ENCODE results near the gene PPP1R13B.
"Not testable (repeated sequence)": the region's sequence is repeated elsewhere in the genome, so short reads cannot be mapped to it uniquely, and the experiment has no call there.

Gene PPP1R13B, protein sequence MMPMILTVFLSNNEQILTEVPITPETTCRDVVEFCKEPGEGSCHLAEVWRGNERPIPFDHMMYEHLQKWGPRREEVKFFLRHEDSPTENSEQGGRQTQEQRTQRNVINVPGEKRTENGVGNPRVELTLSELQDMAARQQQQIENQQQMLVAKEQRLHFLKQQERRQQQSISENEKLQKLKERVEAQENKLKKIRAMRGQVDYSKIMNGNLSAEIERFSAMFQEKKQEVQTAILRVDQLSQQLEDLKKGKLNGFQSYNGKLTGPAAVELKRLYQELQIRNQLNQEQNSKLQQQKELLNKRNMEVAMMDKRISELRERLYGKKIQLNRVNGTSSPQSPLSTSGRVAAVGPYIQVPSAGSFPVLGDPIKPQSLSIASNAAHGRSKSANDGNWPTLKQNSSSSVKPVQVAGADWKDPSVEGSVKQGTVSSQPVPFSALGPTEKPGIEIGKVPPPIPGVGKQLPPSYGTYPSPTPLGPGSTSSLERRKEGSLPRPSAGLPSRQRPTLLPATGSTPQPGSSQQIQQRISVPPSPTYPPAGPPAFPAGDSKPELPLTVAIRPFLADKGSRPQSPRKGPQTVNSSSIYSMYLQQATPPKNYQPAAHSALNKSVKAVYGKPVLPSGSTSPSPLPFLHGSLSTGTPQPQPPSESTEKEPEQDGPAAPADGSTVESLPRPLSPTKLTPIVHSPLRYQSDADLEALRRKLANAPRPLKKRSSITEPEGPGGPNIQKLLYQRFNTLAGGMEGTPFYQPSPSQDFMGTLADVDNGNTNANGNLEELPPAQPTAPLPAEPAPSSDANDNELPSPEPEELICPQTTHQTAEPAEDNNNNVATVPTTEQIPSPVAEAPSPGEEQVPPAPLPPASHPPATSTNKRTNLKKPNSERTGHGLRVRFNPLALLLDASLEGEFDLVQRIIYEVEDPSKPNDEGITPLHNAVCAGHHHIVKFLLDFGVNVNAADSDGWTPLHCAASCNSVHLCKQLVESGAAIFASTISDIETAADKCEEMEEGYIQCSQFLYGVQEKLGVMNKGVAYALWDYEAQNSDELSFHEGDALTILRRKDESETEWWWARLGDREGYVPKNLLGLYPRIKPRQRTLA

DNA sequence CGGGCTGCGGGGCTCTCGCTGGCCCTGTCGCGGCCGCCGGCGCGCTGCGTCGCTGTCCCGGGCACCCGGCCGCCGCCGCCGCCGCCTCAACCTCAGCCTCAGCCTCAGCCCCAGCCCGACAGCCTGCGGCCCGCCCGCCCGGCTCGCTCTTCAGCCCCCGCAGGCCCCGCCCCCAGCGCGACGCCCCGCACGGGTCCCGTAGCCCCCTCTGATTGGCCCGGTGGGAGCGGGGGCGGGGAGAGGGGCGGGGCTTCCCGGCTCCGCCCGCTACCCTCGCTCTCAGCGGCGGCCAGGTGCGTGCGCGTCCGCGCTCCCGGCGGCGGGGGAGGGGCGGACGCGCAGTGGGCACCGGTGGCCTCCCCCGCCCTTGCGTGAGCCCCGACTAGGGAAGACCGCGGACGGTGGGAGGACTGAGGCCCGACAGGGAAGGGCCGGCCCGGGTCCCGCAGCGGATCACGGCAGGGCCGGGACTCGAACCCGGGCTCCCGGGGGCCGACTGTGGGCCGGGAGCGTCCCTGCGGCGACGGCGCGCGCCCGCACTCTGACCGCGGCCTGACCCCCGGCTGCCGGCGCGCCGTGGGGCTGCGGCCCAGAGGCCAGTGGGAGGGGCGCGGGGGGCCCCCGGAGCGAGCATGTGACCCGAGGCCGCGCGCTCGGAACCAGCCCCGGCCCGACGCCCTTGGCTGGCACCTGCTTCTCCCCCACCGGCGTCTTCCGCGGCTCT, at the start of gene PPP1R13B:
PPP1R13B (minus strand) TSS at position 125 of the 724 bp plus-strand sequence. CDS start 268 bp downstream, outside the sequence.
- peak; percentile 93 for DNase-seq

DNA sequence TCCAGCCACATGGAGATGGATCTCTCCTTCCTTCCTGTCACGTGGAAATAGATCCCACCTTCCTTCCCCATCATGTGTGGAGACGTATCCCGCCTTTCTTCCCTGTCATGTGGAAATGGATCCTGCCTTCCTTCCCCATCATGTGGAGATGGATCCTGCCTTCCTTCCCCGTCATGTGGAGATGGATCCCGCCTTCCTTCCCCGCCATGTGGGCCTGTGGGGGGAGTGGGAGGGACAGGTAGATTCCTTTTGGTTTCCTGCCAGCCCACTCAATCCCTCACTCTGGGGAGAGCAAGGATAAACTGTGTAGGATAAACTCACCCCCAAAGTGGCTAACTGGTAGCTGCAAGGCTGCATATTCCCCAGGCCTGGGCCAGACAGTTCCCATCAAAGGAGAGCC, 49.2 kb upstream of the PPP1R13B start:
- no peak for DNase-seq

DNA sequence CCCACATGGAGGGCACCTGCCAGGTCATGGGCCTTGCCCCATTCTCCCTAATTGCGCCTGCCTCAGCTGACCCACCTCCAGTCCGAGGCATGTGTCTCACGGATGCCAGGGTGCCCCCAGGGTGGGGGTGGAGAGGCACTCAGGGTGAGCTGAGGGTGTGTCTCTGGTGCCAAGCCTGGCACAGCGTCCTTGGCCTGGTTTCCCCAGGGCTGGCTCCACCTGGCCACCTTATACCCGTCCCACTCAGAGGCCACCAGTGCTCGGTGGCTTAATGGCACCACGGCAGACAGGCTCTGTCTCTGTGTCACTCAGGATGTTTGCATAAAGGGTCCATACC, 47.3 kb upstream of the PPP1R13B start:
- no peak for DNase-seq

DNA sequence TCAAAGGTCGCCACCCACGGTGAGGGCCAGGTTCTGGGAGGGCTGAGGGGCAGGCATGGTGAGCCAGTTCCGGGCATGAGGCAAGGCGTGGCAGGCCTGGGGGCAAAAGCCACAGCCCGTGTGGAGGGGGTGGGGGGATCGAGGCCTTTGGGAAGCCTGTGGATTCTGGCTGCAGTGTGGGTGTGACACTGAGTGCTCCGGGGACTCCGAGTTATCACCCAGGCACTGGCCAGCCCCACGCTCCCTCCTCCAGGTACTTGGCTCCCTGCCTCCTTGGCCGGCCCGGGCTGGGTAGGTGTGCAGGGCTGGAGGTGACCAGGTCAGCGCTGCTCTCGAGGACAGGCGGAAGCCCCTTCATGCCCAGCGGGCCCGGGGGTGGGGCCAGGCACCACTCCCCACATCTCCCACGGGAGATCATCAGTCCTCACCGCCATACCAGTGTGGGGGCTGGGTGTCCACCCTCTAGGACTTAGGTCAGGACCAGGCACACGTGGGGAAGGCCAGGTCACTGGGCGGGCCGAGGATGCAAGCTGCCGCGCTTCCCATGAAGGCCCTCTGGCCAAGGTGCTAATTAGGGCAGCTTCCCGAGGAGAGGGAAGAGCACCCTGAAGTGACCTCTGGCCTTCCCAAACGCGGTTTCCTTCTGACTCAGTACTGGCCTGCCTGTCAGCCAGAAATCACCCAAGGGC, 46.8 kb upstream of the PPP1R13B start:
- DNase-seq: no peak

DNA sequence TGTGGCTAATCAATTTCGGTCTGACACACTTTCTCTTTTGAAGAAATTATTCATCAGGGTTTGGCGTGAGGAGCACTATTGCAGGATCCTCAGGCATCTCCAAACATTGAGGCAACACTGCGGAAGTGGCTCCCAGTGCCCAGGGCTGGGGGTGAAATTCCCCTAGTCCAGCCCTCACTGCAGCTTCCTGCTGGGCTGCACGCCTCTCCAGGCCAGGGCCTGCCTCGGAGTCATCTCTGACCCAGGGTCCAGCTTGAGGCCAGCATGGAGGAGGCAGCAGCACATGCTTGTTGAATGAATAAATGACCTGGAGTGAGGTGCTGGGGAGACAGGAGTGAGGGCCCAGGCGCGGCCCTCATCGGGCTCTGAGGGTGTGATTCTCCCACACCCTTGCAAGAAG, 44.9 kb upstream of the PPP1R13B start:
- no peak for DNase-seq

DNA sequence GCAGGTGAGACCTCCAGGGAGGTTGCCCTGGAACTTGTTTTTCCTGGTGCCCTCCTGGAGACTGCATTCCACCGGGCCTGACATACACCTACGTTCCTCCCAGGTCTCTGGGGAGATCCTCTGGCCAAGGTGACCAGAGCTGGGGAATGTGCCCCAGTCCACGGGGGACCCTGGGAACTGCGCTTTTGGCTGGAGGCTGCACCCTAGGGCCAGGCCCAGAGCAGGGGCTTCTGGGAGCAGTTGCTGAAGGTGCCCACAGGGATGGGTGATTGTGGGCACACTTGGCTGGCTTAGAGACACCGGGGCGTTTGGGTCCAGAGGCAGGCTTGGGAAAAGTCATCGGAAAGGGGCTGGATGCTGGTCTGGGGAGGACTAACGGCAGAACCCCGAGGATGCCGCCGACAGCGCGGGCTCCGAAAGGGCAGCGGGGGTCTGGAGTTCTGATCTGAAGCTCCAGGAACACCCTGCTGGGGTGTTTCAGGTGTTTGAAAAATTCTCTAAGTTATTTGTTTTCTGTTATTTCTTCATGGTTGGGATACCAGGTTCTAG, 44.4 kb upstream of the PPP1R13B start:
- DNase-seq: no peak

DNA sequence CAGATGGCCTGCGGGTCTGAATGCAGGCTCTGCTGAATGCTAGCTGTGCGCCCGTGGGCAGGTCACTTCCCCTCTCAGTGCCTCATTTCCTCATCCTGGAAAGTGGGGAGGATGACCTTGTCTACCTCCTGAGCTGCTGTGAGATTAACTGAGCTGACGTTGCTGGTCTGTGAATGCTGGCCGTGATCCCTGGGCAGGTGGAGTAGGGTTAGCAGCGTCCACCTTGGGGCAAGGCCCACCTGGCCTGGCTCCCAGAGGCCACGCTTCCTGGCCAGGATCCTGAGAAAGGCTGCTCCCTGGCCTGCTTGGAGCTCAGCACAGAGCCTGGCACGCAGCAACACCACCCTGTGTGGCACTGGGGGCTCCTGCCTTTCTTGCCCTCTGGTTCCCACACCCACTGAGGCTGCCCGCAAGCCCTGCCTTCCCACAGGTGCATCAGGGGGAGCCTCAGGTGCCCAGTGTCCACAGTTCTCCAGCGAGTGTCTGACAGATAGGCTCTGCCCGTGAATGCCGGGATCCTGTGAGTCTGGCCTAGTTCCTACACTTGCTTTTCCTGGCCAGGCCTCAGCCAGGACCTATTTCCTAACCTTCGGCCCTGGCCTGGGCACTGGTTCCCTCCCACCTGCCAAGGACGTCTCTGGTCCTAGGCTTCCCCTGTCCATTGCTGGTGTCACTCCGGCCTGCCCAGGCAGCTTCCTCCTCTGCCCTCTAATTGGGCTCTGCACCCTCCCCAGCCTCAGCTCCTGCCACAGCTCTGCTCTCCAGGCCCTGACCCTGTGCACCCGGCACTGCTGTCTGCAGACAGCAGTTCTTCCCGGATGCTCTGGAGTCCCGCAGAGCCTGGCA, 43.7 kb upstream of the PPP1R13B start:
- DNase-seq: no peak

DNA sequence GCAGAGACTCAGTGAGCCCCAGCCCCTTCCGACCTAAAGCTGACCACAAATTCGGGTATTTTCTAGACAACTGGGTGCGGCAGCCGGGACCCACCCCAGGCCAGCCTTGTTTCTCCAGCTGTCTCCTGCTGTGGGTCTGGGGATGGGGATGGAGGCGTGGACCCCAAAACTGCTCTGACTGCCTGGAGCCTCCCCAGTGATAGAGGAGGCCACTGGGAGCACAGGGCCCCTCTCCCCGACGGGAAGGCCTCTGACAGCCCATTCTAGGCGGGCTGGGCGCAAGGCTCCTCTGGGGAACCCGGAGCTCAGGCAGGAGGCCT, 42.6 kb upstream of the PPP1R13B start:
- no peak for DNase-seq

DNA sequence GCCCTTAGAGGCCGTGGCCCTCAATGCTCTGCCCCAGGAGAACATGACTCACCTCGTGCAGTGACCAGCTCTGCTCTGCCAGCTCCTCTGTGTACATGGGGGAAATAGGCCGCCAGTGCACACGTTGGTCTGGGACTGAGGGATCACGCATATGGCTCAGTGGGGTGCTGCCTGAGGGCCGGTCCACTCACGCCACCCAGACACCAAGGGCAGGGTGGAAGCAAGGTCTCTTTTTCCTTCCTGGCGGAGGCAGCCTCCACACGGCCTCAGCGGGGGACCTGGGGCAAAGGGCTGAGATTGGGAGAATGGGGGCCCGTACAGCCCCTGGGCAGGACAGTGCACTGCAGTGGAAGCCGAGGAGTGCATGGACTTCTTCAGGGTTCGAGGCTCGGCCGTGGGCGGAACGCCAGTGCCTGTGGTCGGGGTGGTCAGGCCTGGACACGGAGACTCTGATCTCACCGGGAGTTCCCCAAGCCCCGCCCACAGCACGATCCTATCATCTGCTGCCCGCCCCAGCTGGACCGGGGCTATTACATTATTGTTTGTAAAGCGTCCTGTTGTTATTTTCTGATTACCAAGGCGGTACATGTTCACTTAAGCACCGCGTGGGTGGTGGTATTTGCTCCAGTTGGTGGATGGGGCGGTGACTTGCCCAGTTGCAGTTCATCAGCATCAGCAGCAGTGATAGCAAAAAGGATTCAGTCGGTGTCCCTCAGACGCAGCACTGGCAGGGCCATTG, 42.1 kb upstream of the PPP1R13B start:
- no peak for DNase-seq

DNA sequence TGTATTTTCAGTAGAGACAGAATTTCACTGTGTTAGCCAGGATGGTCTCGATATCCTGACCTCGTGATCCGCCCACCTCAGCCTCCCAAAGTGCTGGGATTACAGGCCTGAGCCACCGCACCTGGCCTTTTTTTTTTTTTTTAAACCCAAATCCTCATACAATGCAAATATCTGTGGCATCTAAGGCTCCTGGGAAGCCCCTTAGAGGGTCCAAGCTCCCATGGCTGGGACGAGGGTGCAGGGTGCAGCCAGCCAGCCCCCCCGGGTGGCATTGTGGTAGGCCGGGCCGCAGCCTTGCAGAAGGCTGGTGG, 41.6 kb upstream of the PPP1R13B start:
- not testable (repeated sequence) for DNase-seq

DNA sequence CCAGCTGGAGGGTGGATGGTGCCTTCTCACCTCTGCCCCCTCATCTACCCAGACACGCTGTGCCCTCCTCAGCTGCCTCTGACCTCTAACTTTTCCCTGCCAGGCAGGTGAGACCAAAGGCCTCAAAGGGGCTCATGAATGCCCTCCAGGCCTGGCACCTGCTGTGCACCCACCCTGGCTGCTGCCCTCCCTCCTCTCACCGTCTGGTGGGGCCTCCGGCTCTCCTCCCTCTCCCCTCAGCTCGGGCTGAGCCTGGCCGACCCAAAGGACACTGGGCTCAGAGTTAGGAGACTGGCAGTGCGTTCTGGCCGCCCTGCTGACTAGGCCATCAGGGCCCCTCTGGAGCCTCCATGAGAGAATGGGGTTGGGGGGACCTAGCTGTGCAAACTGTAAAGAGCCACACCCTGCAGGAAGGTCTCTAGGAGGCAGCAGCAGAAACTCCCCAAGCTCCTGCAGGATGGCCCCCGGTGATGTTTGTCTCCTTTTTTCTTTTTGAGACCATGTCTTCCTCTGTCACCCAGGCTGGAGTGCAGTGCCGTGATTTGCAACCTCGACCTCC, 40.3 kb upstream of the PPP1R13B start:
- no peak for DNase-seq

DNA sequence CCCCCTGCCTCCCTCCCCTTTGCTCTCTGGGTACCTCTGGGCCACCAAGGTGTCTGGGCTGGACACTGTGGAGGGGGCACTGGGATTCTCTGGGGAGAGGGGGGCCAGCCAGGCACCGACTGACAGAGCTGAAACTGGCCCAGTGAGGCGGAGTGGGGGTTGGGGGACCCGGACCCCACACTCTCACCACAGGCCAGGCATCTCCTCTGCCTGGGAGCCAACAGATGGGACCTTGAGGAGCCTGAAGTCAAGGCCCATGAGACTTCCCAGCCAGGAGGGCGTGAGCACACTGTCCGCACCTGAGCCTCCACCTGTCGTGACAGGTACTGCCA, 39.8 kb upstream of the PPP1R13B start:
- no peak for DNase-seq

DNA sequence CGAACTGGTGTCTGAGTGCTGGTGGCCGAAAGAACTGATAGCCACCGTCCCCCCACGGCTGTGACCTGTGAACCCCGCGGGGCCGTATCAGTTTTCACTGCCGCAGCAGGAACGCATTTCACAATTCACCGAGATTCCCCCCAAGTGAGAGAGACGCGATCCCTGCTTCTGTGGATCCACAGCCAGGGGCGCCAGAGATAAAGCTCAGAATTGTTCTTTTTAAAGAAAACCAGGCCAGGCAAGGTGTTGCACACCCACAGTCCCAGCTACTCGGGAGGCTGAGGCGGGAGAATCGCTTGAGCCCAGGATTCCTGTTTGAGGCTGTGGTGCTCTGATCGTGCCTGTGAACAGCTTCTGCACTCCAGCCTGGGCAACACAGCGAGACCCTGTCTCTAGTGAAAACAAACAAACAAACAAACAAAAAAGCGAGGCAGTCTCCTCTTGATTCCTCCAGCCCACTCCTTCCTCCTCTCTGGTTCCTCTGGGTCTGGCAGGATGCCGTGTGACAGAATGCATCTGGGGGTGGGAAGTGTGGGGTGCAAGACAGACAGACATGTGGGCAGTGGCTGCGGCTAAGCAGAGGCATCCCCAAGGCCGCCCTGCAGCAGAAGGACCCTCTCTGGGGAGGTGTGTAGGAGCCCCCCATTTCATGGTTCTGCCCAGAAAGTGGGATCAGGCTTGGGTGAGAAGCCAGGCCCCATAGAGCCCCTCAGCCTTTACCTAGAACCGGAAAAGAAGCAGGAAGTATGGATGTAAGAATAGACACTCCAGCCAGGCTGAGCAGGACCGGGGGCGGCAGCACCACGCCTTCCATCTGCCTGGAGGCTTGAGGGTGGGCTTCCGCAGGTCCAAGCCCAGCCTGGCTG, 39.2 kb upstream of the PPP1R13B start:
- DNase-seq: no peak

DNA sequence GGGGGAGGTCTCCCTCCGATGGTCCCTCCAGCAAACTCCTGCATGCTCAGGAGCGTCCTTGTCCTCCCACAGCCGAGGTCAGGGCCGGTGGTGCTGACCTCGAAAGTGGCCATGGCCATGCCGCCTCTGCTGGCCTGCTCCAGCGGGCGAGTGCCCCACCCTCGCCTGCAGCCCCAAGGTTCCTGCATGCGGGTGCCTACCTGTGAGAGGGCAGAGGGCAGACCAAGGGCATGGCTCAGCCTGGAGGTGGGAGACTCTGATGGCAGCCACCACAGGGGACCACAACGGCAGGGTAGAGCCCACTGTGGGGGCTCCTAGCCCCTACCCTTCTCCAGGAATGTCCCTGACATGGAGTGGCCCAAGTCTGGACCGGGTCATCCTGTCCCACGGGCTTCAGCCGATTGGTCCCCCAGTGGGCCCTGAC, 38.1 kb upstream of the PPP1R13B start:
- no peak for DNase-seq

DNA sequence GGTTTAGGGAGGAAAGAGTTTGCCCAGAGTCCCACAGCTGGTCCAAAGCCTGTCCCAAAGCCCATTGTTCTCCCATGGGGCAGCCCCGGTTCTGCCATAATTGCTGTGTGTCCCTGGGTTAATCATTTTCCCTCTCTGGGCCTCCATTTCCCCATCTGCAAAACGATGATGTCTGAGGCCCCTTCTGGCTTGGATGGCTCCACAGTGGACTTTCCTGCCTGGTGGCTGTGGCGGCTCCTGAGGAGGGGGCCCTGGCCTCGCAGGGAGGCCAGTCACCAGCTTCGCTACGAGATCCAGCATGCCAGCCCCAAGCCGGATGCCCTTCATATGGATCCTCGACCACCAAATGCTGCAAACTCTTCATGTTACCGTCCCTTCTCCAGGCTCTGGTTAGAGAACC, 37.5 kb upstream of the PPP1R13B start:
- DNase-seq: no peak

DNA sequence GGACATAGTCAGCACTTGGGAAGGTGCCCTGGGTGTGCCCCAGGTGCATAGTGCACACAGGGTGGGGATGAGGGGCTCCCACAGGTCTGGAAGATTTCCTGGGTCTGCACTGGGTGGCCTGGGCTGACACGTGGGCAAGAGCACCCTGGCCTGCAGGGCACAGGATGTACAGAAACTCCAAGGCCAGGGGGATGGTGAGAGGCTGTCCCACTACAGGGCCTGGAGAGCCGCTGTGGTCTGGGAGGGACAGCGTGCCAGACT, 35.8 kb upstream of the PPP1R13B start:
- no peak for DNase-seq

DNA sequence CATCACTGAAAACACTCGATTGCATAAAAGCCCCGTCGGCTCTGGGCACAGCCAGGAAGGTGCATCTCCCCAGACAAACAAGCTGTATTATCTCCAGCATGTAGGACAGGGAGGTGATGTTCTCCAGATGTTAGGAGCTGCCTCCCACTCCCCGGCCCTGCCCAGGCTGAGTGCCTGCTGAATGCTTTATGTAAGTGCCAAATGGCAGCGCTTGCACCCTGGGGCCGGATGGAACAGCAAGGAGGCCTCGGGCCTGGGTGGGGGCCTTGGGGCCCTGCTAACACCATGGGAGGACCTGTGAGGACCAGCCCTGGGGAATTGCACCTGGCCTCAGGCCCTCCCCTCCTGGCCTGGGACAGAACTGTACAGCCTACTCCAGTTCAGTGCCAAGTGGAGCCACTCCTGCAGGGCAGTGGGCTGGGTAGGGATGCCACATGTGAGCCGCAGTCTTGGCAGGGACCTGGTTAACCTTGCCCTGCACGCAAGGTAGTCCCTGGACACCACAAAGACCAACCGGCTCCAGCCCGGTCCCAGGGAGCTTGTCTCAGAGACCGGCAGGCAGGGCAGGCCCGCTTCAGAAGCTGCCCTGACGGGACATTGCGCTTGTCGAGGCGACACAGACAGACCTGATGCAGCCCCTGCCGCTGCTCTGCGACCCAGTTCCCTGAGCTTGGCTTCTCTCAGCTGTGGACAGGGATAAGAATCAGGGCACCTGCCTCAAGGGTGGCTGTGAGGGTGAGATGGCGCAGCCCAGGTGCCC, 35.3 kb upstream of the PPP1R13B start:
- DNase-seq: no peak

DNA sequence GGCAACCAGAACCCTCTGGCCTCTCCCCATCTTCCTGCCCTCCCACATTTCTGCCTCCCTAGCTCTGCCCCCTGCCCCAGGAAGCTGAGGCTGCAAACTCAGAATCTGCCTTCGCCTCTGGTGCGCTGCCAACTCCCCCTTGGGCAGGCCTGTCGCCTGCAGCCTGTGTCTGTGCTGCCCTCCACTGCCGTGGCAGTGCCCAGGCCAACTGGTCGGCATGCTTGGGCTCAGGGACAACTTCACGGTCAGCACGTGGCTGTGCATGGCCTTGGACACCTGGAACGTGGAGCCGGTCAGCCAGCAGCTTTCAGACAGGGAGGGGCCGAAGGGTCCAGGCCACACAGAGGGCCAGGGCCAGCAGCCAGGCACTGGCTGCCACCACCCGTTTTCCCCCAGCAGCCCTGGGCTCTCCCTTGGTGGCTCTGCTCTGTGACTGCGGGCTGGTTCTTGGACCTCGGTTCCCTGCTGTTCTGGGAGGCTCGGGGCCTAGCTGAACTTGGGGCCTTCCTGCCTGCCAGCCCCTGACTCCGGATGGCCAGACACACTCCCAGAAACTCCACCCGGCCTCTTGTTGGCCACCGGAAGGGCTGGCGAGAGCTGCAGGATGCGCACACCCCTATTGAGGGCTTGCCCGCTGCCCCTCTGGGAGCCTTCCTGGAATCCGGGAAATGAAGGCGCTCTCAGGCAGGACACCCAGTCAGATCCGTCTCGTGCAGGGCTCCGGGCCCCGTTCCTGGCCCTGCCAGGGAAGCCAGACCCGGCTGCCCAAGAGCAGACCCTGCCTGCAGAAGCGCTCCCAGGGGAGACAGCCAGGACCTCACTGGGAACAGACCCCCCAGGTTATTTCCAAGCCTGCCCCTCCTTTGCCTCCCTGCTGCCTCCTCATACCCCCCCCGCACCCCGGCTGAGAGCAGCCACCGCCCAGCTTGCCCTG, 34.2 kb upstream of the PPP1R13B start:
- no peak for DNase-seq
